Natural killer cell (primary cell): ENCODE results near the gene TTC23. TPM values are rescaled to one million over a fixed set of nuclear protein-coding genes. Genes with fewer than 3 reads are reported as not detected.
A peak's percentile ranks its signal among the peaks of the same experiment; 100 is the strongest.

ENCODE experiments used
- ATAC-seq, 3 donors: fragments of 150-1000 bp in 2 of 3; fragments of 200-7000 bp in 1 of 3; cut with Tn5 transposase; 1 replicate in 1 of 3; 2 replicates in 2 of 3; pipeline ENCODE4 v1.10.0; 2021; ENCODE audit warnings: mild to moderate bottlenecking in 2 of 3, moderate library complexity in 2 of 3
- DNase-seq, 2 donors: peaks; one replicate each; pipeline versions ENCODE4 v3.0.0 to v3.0.0-alpha.2; 2013 to 2021; ENCODE audit warnings: mixed read lengths in 1 of 2
- H3K27ac ChIP-seq: one replicate; pipeline ENCODE4 v1.5.1; 2013; ENCODE audit warnings: mild to moderate bottlenecking, low read length
- H3K27me3 ChIP-seq: one replicate; pipeline ENCODE4 v1.6.1; 2013; ENCODE audit warnings: low read length; ENCODE audit not compliant: control insufficient read depth, insufficient read depth
- H3K36me3 ChIP-seq: one replicate; pipeline ENCODE4 v1.6.1; 2013; ENCODE audit warnings: low read length; ENCODE audit not compliant: control insufficient read depth, insufficient read depth
- H3K4me1 ChIP-seq: one replicate; pipeline ENCODE4 v1.6.1; 2013; ENCODE audit warnings: low read length; ENCODE audit not compliant: control insufficient read depth, insufficient read depth
- H3K4me3 ChIP-seq: one replicate; pipeline ENCODE4 v1.5.1; 2013; ENCODE audit warnings: low read length
- H3K9me3 ChIP-seq: one replicate; pipeline ENCODE4 v1.6.1; 2013; ENCODE audit warnings: low read length; ENCODE audit not compliant: control insufficient read depth, insufficient read depth
- H3K27ac Mint-ChIP-seq, 2 donors: one replicate each; pipeline ENCODE4 v1.8.0; 2022; ENCODE audit warnings: mild to moderate bottlenecking in 2 of 2, mixed read lengths in 2 of 2, moderate library complexity in 1 of 2
- H3K27me3 Mint-ChIP-seq, 2 donors: one replicate each; pipeline ENCODE4 v1.8.0; 2022; ENCODE audit warnings: low read depth in 2 of 2, mixed read lengths in 2 of 2
- H3K36me3 Mint-ChIP-seq: one replicate; pipeline ENCODE4 v1.8.0; 2022; ENCODE audit warnings: mixed read lengths
- H3K4me1 Mint-ChIP-seq, 2 donors: one replicate each; pipeline ENCODE4 v1.8.0; 2022; ENCODE audit warnings: mixed read lengths in 2 of 2
- H3K4me3 Mint-ChIP-seq: one replicate; pipeline ENCODE4 v1.8.0; 2022; ENCODE audit warnings: mild to moderate bottlenecking, moderate library complexity, mixed read lengths
- H3K9me3 Mint-ChIP-seq, 2 donors: one replicate each; pipeline ENCODE4 v1.8.0; 2022; ENCODE audit warnings: mixed read lengths in 2 of 2
- WGBS: methylation state at CpG from one replicate; pipeline ENCODE4 v1.1.7; 2013; ENCODE audit warnings: missing lambda C conversion rate; ENCODE audit not compliant: insufficient coverage; 5-methylcytosine and 5-hydroxymethylcytosine counted together
- intact Hi-C: fragments of 100-400 bp; cut with micrococcal nuclease; formaldehyde crosslinking; loops from one replicate; pipeline ENCODE4 v1.14.2; 2022
- total RNA-seq, 4 donors: library from RNA; stranded (reverse); fragments of 120-200 nt in 1 of 4; gene quantifications; one replicate each; pipeline versions ENCODE4 v1.2.3 to v1.2.4, GENCODE V29; 2013 to 2022
- TF ChIP-seq, protein P1 (sequence below): fragments of 200-600 bp; IDR thresholded peaks from one replicate; pipeline ENCODE4 v1.8.0; 2022; ENCODE audit warnings: antibody characterized with exemption

The TTC23 gene
- total RNA-seq, 3 donors from 2014 or later (not counting 1 experiment from before 2014, with no cell fraction given) = 0.75 to 1.1 (median 1.0) TPM

DNA sequence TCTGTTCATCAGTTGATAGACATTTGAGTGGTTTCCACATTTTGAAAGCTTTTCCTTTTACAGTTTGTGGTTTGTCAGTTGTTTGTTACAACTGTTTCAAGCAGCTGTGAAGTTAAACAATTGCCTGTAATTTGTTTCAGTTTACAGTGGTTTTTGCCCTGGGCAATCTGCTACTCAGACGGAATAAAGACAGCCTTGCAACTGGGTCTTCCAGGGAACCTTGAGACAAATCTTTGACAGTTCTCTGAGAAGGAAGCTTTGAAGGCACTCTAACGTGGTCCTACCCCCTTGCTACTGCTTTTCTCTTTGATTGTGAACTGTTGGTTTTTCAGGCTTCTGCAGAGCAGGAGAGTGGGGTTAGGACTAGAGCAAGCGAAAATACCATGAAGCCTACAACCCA, 29.9 kb upstream of the TTC23 start:
- H3K4me3 ChIP-seq = no peak overlapping the region
- H3K27ac ChIP-seq = no peak overlapping the region
- WGBS = 26% methylated on average over 3 of the region's 3 CpGs
- no peaks in the 10 kb centered on the region for H3K9me3 Mint-ChIP-seq
- intact Hi-C loops = no loop called here
- peak in 1 of 3 donors; percentile 50 for ATAC-seq
- no peaks in the 10 kb centered on the region for H3K36me3 Mint-ChIP-seq
- no peaks in the 10 kb centered on the region for H3K9me3 ChIP-seq
- no peaks in the 10 kb centered on the region for H3K4me1 ChIP-seq
- DNase-seq = no peak
- no peak overlapping the region for H3K4me3 Mint-ChIP-seq
- no peak overlapping the region for H3K27ac Mint-ChIP-seq
- no peaks in the 10 kb centered on the region for H3K27me3 Mint-ChIP-seq
- H3K4me1 Mint-ChIP-seq = peaks cover 14 to 22% of the 10 kb centered on the region in 2 donors
- H3K36me3 ChIP-seq = no peaks in the 10 kb centered on the region
- H3K27me3 ChIP-seq = no peaks in the 10 kb centered on the region
- TF ChIP-seq, protein P1, sequence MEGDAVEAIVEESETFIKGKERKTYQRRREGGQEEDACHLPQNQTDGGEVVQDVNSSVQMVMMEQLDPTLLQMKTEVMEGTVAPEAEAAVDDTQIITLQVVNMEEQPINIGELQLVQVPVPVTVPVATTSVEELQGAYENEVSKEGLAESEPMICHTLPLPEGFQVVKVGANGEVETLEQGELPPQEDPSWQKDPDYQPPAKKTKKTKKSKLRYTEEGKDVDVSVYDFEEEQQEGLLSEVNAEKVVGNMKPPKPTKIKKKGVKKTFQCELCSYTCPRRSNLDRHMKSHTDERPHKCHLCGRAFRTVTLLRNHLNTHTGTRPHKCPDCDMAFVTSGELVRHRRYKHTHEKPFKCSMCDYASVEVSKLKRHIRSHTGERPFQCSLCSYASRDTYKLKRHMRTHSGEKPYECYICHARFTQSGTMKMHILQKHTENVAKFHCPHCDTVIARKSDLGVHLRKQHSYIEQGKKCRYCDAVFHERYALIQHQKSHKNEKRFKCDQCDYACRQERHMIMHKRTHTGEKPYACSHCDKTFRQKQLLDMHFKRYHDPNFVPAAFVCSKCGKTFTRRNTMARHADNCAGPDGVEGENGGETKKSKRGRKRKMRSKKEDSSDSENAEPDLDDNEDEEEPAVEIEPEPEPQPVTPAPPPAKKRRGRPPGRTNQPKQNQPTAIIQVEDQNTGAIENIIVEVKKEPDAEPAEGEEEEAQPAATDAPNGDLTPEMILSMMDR = no peak

DNA sequence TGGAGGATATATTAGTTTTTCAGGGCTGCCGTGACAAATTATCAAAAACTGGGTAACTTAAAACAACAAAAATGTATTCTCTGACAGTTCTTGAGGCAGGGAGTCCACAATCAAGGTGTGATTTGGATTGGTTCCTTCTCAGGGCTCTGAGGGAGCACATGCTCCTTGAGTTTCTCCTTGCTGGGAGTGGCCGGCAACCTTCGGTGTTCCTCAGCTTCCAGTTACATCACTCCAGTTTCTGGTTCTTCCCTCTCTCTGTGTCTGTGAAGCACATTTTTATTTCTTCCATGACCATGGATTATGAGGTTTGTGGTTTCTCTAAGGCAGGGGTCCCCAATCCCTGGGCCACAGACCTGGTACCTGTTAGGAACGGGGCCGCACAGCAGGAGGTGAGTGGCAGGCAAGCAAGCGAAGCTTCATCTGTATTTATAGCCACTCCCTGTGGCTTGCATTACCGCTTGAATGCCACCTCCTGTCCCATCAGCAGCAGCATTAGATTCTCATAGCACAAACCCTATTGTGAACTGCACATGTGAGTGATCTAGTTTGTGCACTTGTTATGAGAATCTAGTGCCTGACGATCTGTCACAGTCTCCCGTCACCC, 26.2 kb upstream of the TTC23 start:
- no peak overlapping the region for H3K4me3 ChIP-seq

GRCh38 chr15:99275061-99275460, 25.7 kb upstream of the TTC23 start:
- H3K27ac Mint-ChIP-seq = no peak overlapping the region
- intact Hi-C loops = no loop called here
- TF ChIP-seq, protein P1 = no peak
- Histone ChIP-seq H3K36me3 (no peaks in the 10 kb centered on the region), H3K27me3 (no peaks in the 10 kb centered on the region), H3K4me3 (no peak overlapping the region), H3K9me3 (no peaks in the 10 kb centered on the region), H3K4me1 (no peaks in the 10 kb centered on the region), H3K27ac (no peak overlapping the region)
- DNase-seq = no peak
- no peaks in the 10 kb centered on the region for H3K27me3 Mint-ChIP-seq
- H3K36me3 Mint-ChIP-seq = no peaks in the 10 kb centered on the region
- H3K9me3 Mint-ChIP-seq = no peaks in the 10 kb centered on the region
- ATAC-seq = no peak
- peaks cover 13 to 14% of the 10 kb centered on the region in 2 donors for H3K4me1 Mint-ChIP-seq
- no peak overlapping the region for H3K4me3 Mint-ChIP-seq
- no CpG with 5 or more reads among the region's 2 CpGs for WGBS

More for the DNA sequence above, 26.2 kb upstream of the TTC23 start:
- no peaks in the 10 kb centered on the region for H3K4me1 ChIP-seq
- Mint-ChIP-seq H3K4me3 (no peak overlapping the region), H3K36me3 (no peaks in the 10 kb centered on the region), H3K27ac (no peak overlapping the region), H3K27me3 (no peaks in the 10 kb centered on the region), H3K4me1 (peaks cover 13 to 16% of the 10 kb centered on the region in 2 donors), H3K9me3 (no peaks in the 10 kb centered on the region)
- H3K36me3 ChIP-seq = no peaks in the 10 kb centered on the region
- H3K9me3 ChIP-seq = no peaks in the 10 kb centered on the region
- H3K27ac ChIP-seq = no peak overlapping the region
- ATAC-seq = no peak
- TF ChIP-seq, protein P1 = no peak
- 75% methylated on average over 9 of the region's 9 CpGs for WGBS
- no peaks in the 10 kb centered on the region for H3K27me3 ChIP-seq
- intact Hi-C loops = no loop called here
- no peak for DNase-seq

- TF ChIP-seq, protein P1 = no peak
- no peaks in the 10 kb centered on the region for H3K36me3 Mint-ChIP-seq
- Histone ChIP-seq H3K27me3 (no peaks in the 10 kb centered on the region), H3K27ac (no peak overlapping the region), H3K4me1 (no peaks in the 10 kb centered on the region), H3K9me3 (no peaks in the 10 kb centered on the region), H3K4me3 (no peak overlapping the region), H3K36me3 (no peaks in the 10 kb centered on the region)
- intact Hi-C loops = loop anchor here (1.0 kb wide), 2 partner anchors 430 to 482 kb away; no protein-coding TSS in a partner anchor
- no peaks in the 10 kb centered on the region for H3K27me3 Mint-ChIP-seq
- DNase-seq = no peak
- no peak for ATAC-seq
- H3K4me1 Mint-ChIP-seq = peaks cover 1% of the 10 kb centered on the region in 2 donors
- no peak overlapping the region for H3K27ac Mint-ChIP-seq
- WGBS = 95% methylated on average over 3 of the region's 3 CpGs
- H3K4me3 Mint-ChIP-seq = no peak overlapping the region
- no peaks in the 10 kb centered on the region for H3K9me3 Mint-ChIP-seq
These were observed 24.4 kb upstream of the TTC23 start for GRCh38 chr15:99273801-99274200.
